ENCODE measurements around the gene CSNK1A1L. TPM values are rescaled to one million over a fixed set of nuclear protein-coding genes. Genes with fewer than 3 reads are reported as not detected.

CSNK1A1L gene
- polyA plus RNA-seq, 1 donor (not counting 4 experiments of a cell fraction or from before 2014, with no cell fraction given), result not detected

- TF ChIP-seq EZH2 (IDR thresholded peaks at IDR 0.05; ENCODE audit: low read length) (no peak), CTCF (optimal IDR thresholded peaks at IDR 0.05 in 1 of 3, IDR thresholded peaks at IDR 0.05 in 1 of 3, conservative IDR thresholded peaks at IDR 0.05 in 1 of 3; ENCODE audit: extremely low read depth in 1 of 3, insufficient read depth in 2 of 3, low read length in 3 of 3) (no peak)
- Histone ChIP-seq H2AFZ (ENCODE audit: control insufficient read depth, low read length) (peak overlapping the region; percentile 21), H3K27me3 (ENCODE audit: control insufficient read depth, extremely low read depth, insufficient read depth, low read length) (no peaks in the 10 kb centered on the region), H3K36me3 (ENCODE audit: control insufficient read depth in 2 of 2, extremely low read depth in 1 of 2, insufficient read depth in 2 of 2, low read length in 2 of 2) (no peaks in the 10 kb centered on the region), H3K27ac (ENCODE audit: control insufficient read depth, insufficient read depth, low read length) (no peak overlapping the region), H3K4me3 (ENCODE audit: control insufficient read depth in 2 of 3, extremely low read depth in 1 of 3, insufficient read depth in 2 of 3, low read depth in 1 of 3, low read length in 3 of 3) (no peak overlapping the region), H3K9ac (ENCODE audit: control insufficient read depth, extremely low read depth, insufficient read depth, low read length) (no peak overlapping the region), H3K4me2 (ENCODE audit: control insufficient read depth, extremely low read depth, insufficient read depth, low read depth, low read length) (no peak overlapping the region), H3K9me1 (ENCODE audit: control insufficient read depth, extremely low read depth, insufficient read depth, low read length) (no peaks in the 10 kb centered on the region), H3K79me2 (ENCODE audit: control insufficient read depth, insufficient read depth, low read length) (no peaks in the 10 kb centered on the region), H3K9me3 (ENCODE audit: control insufficient read depth, low read depth, low read length) (no peaks in the 10 kb centered on the region), H3K4me1 (ENCODE audit: control insufficient read depth, extremely low read depth, insufficient read depth, low read length) (no peaks in the 10 kb centered on the region), H4K20me1 (ENCODE audit: control insufficient read depth, extremely low read depth, insufficient read depth, low read length) (no peaks in the 10 kb centered on the region)
- dilution Hi-C loops (cut with MboI; ENCODE audit: extremely low pct_ligation_motif_present, low sequenced_read_pairs), result no loop called here
- DNase-seq (ENCODE audit: low read depth, low spot score) (no peak), FAIRE-seq (no peak)
These were observed 12.6 kb upstream of the CSNK1A1L start for GRCh38 chr13:37118016-37118415.

- H3K4me2 ChIP-seq (ENCODE audit: control insufficient read depth, extremely low read depth, insufficient read depth, low read depth, low read length), result no peak overlapping the region
- H3K36me3 ChIP-seq (ENCODE audit: control insufficient read depth in 2 of 2, extremely low read depth in 1 of 2, insufficient read depth in 2 of 2, low read length in 2 of 2), result no peaks in the 10 kb centered on the region
- no peaks in the 10 kb centered on the region for H3K9me3 ChIP-seq (ENCODE audit: control insufficient read depth, low read depth, low read length)
- no peaks in the 10 kb centered on the region for H3K4me1 ChIP-seq (ENCODE audit: control insufficient read depth, extremely low read depth, insufficient read depth, low read length)
- H3K4me3 ChIP-seq (ENCODE audit: control insufficient read depth in 2 of 3, extremely low read depth in 1 of 3, insufficient read depth in 2 of 3, low read depth in 1 of 3, low read length in 3 of 3), result no peak overlapping the region
- H3K27me3 ChIP-seq (ENCODE audit: control insufficient read depth, extremely low read depth, insufficient read depth, low read length), result no peaks in the 10 kb centered on the region
- TF ChIP-seq EZH2 (IDR thresholded peaks at IDR 0.05; ENCODE audit: low read length) (no peak), CTCF (optimal IDR thresholded peaks at IDR 0.05 in 1 of 3, IDR thresholded peaks at IDR 0.05 in 1 of 3, conservative IDR thresholded peaks at IDR 0.05 in 1 of 3; ENCODE audit: extremely low read depth in 1 of 3, insufficient read depth in 2 of 3, low read length in 3 of 3) (no peak)
- no peaks in the 10 kb centered on the region for H4K20me1 ChIP-seq (ENCODE audit: control insufficient read depth, extremely low read depth, insufficient read depth, low read length)
- H3K27ac ChIP-seq (ENCODE audit: control insufficient read depth, insufficient read depth, low read length), result no peak overlapping the region
- FAIRE-seq (no peak), DNase-seq (ENCODE audit: low read depth, low spot score) (no peak)
- dilution Hi-C loops (cut with MboI; ENCODE audit: extremely low pct_ligation_motif_present, low sequenced_read_pairs), result no loop called here
- no peaks in the 10 kb centered on the region for H3K9me1 ChIP-seq (ENCODE audit: control insufficient read depth, extremely low read depth, insufficient read depth, low read length)
- no peak overlapping the region for H2AFZ ChIP-seq (ENCODE audit: control insufficient read depth, low read length)
- no peaks in the 10 kb centered on the region for H3K79me2 ChIP-seq (ENCODE audit: control insufficient read depth, insufficient read depth, low read length)
- H3K9ac ChIP-seq (ENCODE audit: control insufficient read depth, extremely low read depth, insufficient read depth, low read length), result no peak overlapping the region
These were observed 8.8 kb upstream of the CSNK1A1L start for GRCh38 chr13:37114250-37114649.

All from keratinocyte (primary cell).